HEK293 (cell line): ENCODE results near the gene PPP3CA.

ENCODE experiments used
- CTCF ChIA-PET: fragments of 350-600 bp; formaldehyde crosslinking; extraction: SDS; loops from one replicate; lab custom pipeline; 2021; ENCODE audit warnings: antibody characterized with exemption; lab: Yijun Ruan, JAX
- POLR2A ChIA-PET: fragments of 300-600 bp; formaldehyde crosslinking; extraction: SDS; loops from one replicate; lab custom pipeline; 2020; ENCODE audit warnings: antibody characterized with exemption, inconsistent platforms; lab: Yijun Ruan, JAX
- H3K27ac ChIP-seq: fragments of 200-500 bp; sonication (Bioruptor generic); 2 replicates; pipeline ENCODE4 v1.5.1; 2014; ENCODE audit warnings: low read depth, low read length, control low read depth, inconsistent platforms; ENCODE audit errors: extremely low read depth
- H3K36me3 ChIP-seq, 2 experiments: fragments of 200-500 bp in 1 of 2; sonication (Bioruptor generic) in 1 of 2; 1 replicate in 1 of 2; 2 replicates in 1 of 2; pipeline ENCODE4 v1.5.1; 2014 to 2017; ENCODE audit warnings: inconsistent platforms in 2 of 2, low read length in 2 of 2; ENCODE audit not compliant: control insufficient read depth in 2 of 2, insufficient read depth in 1 of 2
- H3K4me1 ChIP-seq: fragments of 200-500 bp; sonication (Bioruptor generic); 2 replicates; pipeline ENCODE4 v1.5.1; 2014; ENCODE audit warnings: mild to moderate bottlenecking, low read length, inconsistent platforms; ENCODE audit not compliant: control insufficient read depth, insufficient read depth
- H3K4me3 ChIP-seq: 2 replicates; pipeline ENCODE4 v1.5.1; 2011; ENCODE audit warnings: low read depth, mild to moderate bottlenecking, control low read depth, low read length, moderate library complexity
- H3K9me3 ChIP-seq: fragments of 200-500 bp; sonication (Bioruptor generic); 2 replicates; pipeline ENCODE4 v1.5.1; 2014; ENCODE audit warnings: low read depth, low read length, inconsistent platforms; ENCODE audit not compliant: control insufficient read depth, insufficient read depth
- GLIS1 ChIP-seq: fragments of 450-650 bp; formaldehyde crosslinking; IDR thresholded peaks from 2 replicates; pipeline ENCODE4 v1.5.1; 2016; ENCODE audit warnings: missing biosample characterization, missing genetic modification characterization
- MEIS1 ChIP-seq: sonication (generic); formaldehyde crosslinking; IDR thresholded peaks from 2 replicates; pipeline ENCODE4 v1.8.1; 2022; ENCODE audit warnings: missing genetic modification reagents, mild to moderate bottlenecking, borderline replicate concordance
- ZFP3 ChIP-seq: fragments of 450-650 bp; formaldehyde crosslinking; IDR thresholded peaks from 2 replicates; pipeline ENCODE4 v1.5.1; 2016; ENCODE audit warnings: low read depth, missing biosample characterization, missing genetic modification characterization
- ZNF394 ChIP-seq: fragments of 450-650 bp; formaldehyde crosslinking; IDR thresholded peaks from 2 replicates; pipeline ENCODE4 v1.5.1; 2016; ENCODE audit warnings: missing biosample characterization, missing genetic modification characterization, mild to moderate bottlenecking, moderate library complexity, borderline replicate concordance
- ZNF404 ChIP-seq: fragments of 450-650 bp; formaldehyde crosslinking; IDR thresholded peaks from 2 replicates; pipeline ENCODE4 v1.5.1; 2017; ENCODE audit warnings: missing biosample characterization, missing genetic modification characterization
- ZNF530 ChIP-seq: fragments of 450-650 bp; formaldehyde crosslinking; IDR thresholded peaks from 2 replicates; pipeline ENCODE4 v1.5.1; 2016; ENCODE audit warnings: low read depth, missing biosample characterization, missing genetic modification characterization
- ZNF600 ChIP-seq: fragments of 450-650 bp; formaldehyde crosslinking; IDR thresholded peaks from 2 replicates; pipeline ENCODE4 v1.5.1; 2016; ENCODE audit warnings: missing biosample characterization, missing genetic modification characterization
- ZNF664 ChIP-seq: fragments of 450-650 bp; formaldehyde crosslinking; IDR thresholded peaks from 2 replicates; pipeline ENCODE4 v1.5.1; 2016; ENCODE audit warnings: missing biosample characterization, missing genetic modification characterization
- TF ChIP-seq, protein P1 (sequence below): fragments of 450-650 bp; formaldehyde crosslinking; optimal IDR thresholded peaks from 2 replicates; pipeline ENCODE3; 2016; ENCODE audit warnings: missing biosample characterization, mild to moderate bottlenecking, missing genetic modification characterization
- TF ChIP-seq, protein P2 (sequence below): fragments of 450-650 bp; formaldehyde crosslinking; IDR thresholded peaks from 2 replicates; pipeline ENCODE4 v1.5.1; 2016; ENCODE audit warnings: missing biosample characterization, missing genetic modification characterization, borderline replicate concordance
- TF ChIP-seq, protein P3 (sequence below): fragments of 450-650 bp; formaldehyde crosslinking; IDR thresholded peaks from 2 replicates; pipeline ENCODE4 v1.5.1; 2016; ENCODE audit warnings: missing biosample characterization, missing genetic modification characterization
- TF ChIP-seq, protein P4 (sequence below): fragments of 450-650 bp; formaldehyde crosslinking; IDR thresholded peaks from 2 replicates; pipeline ENCODE4 v1.5.1; 2016; ENCODE audit warnings: missing biosample characterization, missing genetic modification characterization
- TF ChIP-seq, protein P5 (sequence below): fragments of 450-650 bp; formaldehyde crosslinking; IDR thresholded peaks from 2 replicates; pipeline ENCODE4 v1.5.1; 2017; ENCODE audit warnings: missing biosample characterization, missing genetic modification characterization
- TF ChIP-seq, protein P6 (sequence below): fragments of 450-650 bp; formaldehyde crosslinking; IDR thresholded peaks from 2 replicates; pipeline ENCODE4 v1.5.1; 2016; ENCODE audit warnings: missing biosample characterization, missing genetic modification characterization

PPP3CA gene

DNA sequence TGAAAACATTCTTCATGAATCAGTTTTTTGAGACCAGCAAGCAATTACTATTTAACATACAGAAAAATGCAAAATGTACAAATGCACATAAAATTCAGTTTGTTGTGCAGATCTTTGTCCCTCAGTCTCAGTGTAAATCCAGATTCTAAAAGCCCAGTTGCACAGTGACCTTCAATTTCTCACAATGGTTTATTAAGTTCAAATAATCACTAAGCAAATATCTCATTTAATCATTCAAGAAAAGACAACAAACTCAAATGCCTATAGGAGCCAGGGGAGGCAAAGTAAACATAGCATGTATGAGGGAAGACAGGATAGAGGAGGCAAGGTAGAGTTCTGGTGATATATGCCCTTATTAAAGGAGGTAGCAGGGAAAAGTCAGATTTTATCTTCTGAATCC is 82.8 kb downstream of the PPP3CA start:
- POLR2A ChIA-PET, result no interaction called here
- CTCF ChIA-PET, result no interaction called here

DNA sequence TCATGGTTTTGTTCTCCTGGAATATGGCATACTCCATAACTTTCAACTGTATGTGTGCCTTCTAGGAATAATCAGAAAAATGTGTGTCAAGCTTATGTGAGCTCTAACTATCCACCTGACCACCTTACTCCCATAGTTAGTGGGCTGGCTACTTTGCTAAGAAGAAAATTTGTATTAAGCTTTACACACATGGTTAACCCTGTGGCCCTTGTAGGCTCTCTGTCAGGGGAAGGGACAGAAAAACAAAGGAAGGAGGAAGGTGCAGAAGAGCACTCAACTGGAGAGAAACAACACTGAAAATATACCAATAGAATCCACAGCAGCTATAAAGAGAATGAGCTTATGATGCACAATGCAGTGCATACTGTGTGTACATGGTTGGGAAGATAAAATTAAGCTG is 84.6 kb downstream of the PPP3CA start:
- Histone ChIP-seq H3K27ac (no peak overlapping the region), H3K4me1 (no peaks in the 10 kb centered on the region), H3K36me3 (no peaks in the 10 kb centered on the region), H3K9me3 (no peaks in the 10 kb centered on the region), H3K4me3 (no peak overlapping the region)
- POLR2A ChIA-PET, result interaction anchor here (0.5 kb wide), 1 partner anchor 414 kb away, joined by 5 read pairs; no protein-coding TSS in a partner anchor
- TF ChIP-seq, protein P1, sequence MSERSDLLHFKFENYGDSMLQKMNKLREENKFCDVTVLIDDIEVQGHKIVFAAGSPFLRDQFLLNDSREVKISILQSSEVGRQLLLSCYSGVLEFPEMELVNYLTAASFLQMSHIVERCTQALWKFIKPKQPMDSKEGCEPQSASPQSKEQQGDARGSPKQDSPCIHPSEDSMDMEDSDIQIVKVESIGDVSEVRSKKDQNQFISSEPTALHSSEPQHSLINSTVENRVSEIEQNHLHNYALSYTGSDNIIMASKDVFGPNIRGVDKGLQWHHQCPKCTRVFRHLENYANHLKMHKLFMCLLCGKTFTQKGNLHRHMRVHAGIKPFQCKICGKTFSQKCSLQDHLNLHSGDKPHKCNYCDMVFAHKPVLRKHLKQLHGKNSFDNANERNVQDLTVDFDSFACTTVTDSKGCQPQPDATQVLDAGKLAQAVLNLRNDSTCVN (tag by site-specific recombination), result no peak
- TF ChIP-seq ZFP3, result no peak
- TF ChIP-seq ZNF394 (tag by site-specific recombination), result no peak
- TF ChIP-seq ZNF600 (tag by site-specific recombination), result no peak
- TF ChIP-seq, protein P2, sequence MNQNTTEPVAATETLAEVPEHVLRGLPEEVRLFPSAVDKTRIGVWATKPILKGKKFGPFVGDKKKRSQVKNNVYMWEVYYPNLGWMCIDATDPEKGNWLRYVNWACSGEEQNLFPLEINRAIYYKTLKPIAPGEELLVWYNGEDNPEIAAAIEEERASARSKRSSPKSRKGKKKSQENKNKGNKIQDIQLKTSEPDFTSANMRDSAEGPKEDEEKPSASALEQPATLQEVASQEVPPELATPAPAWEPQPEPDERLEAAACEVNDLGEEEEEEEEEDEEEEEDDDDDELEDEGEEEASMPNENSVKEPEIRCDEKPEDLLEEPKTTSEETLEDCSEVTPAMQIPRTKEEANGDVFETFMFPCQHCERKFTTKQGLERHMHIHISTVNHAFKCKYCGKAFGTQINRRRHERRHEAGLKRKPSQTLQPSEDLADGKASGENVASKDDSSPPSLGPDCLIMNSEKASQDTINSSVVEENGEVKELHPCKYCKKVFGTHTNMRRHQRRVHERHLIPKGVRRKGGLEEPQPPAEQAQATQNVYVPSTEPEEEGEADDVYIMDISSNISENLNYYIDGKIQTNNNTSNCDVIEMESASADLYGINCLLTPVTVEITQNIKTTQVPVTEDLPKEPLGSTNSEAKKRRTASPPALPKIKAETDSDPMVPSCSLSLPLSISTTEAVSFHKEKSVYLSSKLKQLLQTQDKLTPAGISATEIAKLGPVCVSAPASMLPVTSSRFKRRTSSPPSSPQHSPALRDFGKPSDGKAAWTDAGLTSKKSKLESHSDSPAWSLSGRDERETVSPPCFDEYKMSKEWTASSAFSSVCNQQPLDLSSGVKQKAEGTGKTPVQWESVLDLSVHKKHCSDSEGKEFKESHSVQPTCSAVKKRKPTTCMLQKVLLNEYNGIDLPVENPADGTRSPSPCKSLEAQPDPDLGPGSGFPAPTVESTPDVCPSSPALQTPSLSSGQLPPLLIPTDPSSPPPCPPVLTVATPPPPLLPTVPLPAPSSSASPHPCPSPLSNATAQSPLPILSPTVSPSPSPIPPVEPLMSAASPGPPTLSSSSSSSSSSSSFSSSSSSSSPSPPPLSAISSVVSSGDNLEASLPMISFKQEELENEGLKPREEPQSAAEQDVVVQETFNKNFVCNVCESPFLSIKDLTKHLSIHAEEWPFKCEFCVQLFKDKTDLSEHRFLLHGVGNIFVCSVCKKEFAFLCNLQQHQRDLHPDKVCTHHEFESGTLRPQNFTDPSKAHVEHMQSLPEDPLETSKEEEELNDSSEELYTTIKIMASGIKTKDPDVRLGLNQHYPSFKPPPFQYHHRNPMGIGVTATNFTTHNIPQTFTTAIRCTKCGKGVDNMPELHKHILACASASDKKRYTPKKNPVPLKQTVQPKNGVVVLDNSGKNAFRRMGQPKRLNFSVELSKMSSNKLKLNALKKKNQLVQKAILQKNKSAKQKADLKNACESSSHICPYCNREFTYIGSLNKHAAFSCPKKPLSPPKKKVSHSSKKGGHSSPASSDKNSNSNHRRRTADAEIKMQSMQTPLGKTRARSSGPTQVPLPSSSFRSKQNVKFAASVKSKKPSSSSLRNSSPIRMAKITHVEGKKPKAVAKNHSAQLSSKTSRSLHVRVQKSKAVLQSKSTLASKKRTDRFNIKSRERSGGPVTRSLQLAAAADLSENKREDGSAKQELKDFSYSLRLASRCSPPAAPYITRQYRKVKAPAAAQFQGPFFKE (tag by site-specific recombination), result no peak
- no peak for TF ChIP-seq MEIS1 (CRISPR knock-in tag)
- CTCF ChIA-PET, result no interaction called here

More for the DNA sequence above, 82.8 kb downstream of the PPP3CA start:
- TF ChIP-seq, protein P3, sequence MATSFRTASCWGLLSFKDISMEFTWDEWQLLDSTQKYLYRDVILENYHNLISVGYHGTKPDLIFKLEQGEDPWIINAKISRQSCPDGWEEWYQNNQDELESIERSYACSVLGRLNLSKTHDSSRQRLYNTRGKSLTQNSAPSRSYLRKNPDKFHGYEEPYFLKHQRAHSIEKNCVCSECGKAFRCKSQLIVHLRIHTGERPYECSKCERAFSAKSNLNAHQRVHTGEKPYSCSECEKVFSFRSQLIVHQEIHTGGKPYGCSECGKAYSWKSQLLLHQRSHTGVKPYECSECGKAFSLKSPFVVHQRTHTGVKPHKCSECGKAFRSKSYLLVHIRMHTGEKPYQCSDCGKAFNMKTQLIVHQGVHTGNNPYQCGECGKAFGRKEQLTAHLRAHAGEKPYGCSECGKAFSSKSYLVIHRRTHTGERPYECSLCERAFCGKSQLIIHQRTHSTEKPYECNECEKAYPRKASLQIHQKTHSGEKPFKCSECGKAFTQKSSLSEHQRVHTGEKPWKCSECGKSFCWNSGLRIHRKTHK (tag by site-specific recombination), result no peak
- no peak for TF ChIP-seq ZNF394 (tag by site-specific recombination)
- TF ChIP-seq, protein P4, sequence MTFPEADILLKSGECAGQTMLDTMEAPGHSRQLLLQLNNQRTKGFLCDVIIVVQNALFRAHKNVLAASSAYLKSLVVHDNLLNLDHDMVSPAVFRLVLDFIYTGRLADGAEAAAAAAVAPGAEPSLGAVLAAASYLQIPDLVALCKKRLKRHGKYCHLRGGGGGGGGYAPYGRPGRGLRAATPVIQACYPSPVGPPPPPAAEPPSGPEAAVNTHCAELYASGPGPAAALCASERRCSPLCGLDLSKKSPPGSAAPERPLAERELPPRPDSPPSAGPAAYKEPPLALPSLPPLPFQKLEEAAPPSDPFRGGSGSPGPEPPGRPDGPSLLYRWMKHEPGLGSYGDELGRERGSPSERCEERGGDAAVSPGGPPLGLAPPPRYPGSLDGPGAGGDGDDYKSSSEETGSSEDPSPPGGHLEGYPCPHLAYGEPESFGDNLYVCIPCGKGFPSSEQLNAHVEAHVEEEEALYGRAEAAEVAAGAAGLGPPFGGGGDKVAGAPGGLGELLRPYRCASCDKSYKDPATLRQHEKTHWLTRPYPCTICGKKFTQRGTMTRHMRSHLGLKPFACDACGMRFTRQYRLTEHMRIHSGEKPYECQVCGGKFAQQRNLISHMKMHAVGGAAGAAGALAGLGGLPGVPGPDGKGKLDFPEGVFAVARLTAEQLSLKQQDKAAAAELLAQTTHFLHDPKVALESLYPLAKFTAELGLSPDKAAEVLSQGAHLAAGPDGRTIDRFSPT, result no peak
- no peak for TF ChIP-seq ZNF404 (tag by site-specific recombination)
- TF ChIP-seq GLIS1 (tag by site-specific recombination), result peak; percentile 90
- no peak for TF ChIP-seq ZNF530 (tag by site-specific recombination)
- TF ChIP-seq, protein P5, sequence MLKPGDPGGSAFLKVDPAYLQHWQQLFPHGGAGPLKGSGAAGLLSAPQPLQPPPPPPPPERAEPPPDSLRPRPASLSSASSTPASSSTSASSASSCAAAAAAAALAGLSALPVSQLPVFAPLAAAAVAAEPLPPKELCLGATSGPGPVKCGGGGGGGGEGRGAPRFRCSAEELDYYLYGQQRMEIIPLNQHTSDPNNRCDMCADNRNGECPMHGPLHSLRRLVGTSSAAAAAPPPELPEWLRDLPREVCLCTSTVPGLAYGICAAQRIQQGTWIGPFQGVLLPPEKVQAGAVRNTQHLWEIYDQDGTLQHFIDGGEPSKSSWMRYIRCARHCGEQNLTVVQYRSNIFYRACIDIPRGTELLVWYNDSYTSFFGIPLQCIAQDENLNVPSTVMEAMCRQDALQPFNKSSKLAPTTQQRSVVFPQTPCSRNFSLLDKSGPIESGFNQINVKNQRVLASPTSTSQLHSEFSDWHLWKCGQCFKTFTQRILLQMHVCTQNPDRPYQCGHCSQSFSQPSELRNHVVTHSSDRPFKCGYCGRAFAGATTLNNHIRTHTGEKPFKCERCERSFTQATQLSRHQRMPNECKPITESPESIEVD, result 0 out of 2 replicates have a peak, but pooled peaks have one; percentile 17
- peak; percentile 62 for TF ChIP-seq ZNF664 (tag by site-specific recombination)
- TF ChIP-seq, protein P6, sequence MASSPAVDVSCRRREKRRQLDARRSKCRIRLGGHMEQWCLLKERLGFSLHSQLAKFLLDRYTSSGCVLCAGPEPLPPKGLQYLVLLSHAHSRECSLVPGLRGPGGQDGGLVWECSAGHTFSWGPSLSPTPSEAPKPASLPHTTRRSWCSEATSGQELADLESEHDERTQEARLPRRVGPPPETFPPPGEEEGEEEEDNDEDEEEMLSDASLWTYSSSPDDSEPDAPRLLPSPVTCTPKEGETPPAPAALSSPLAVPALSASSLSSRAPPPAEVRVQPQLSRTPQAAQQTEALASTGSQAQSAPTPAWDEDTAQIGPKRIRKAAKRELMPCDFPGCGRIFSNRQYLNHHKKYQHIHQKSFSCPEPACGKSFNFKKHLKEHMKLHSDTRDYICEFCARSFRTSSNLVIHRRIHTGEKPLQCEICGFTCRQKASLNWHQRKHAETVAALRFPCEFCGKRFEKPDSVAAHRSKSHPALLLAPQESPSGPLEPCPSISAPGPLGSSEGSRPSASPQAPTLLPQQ, result no peak
- Histone ChIP-seq H3K4me1 (no peaks in the 10 kb centered on the region), H3K4me3 (no peak overlapping the region), H3K27ac (no peak overlapping the region), H3K9me3 (no peaks in the 10 kb centered on the region), H3K36me3 (no peaks in the 10 kb centered on the region)
